Measurements from ENCODE around the gene LRRC8B. TPM values are rescaled to one million over a fixed set of nuclear protein-coding genes. Genes with fewer than 3 reads are reported as not detected.
"Not testable (repeated sequence)": the region's sequence is repeated elsewhere in the genome, so short reads cannot be mapped to it uniquely, and the experiment has no call there.

Gene LRRC8B
- total RNA-seq, 1 donor from 2014 or later, result 9.6 TPM

DNA sequence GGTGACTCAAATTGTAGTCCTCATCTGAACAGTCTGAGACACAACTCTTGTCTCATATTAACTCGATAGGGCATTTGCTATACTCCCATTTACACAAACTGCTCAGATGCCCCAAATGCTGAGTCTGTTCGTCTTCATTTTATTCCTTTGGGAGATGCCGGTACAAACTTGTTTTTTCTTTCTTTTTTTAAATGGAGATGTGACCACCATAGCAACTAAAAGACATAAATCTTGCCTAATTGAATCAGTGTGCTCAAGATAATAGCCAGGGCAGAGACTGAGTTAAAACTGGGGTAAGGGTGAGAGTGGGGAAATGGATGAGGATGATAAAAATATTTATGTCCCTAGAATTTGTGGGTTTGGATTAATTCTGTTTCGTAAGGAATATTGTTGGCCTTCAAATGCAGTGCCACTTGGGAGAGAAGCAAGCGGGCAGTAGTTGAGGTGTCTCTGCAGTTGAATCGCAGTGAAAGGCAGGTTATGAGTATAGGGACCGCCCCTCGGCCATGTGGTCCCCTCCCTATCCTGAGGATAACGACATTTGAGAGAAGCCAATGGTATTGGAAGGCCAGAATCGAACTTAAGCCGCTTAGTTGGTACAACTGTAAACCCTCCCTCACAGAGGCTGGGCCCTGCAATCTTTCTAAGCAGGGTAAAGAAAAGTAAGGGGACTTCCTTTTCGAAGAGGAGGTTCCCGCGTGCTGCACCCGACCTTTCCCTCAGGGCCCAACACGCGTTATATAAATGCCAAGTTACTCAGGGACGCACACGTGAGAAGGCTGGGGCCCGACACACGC lies 859 bp upstream of the LRRC8B start:
- no peak for DNase-seq (ENCODE audit: low spot score)

DNA sequence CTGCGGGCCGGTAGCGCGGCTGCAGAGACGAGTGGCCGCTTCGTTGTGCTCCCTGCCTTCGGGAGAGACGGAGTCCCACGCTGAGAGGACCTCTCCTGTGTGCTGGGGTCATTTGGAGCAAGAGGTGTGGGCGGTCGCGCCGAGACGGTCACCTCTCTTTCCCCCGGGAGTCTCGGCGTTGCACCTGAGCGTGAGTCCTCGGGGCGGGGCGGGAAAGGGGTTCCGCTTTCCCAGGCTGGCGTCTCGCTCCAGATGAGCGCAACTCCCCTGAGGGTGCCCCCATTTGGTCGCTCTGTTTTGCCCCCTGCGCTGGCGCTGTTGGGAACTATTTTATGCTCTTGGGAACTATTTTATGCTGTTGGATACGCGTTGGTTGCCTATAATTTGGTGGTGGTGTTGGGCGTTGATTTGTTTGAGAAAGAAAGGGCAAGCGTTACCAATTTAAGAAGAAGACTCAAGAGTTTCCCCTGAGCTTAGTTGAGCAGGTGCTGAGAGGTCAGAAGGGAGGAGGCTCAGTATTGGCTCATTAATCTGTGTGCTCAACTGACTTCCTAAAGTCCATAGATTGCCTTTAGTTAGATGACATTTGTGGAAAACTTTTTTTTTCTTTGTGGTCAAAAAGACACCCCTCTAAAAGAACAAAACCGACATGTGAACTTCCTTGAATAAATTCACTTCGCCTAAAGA lies 683 bp downstream of the LRRC8B start:
- no peak for DNase-seq (ENCODE audit: low spot score)

DNA sequence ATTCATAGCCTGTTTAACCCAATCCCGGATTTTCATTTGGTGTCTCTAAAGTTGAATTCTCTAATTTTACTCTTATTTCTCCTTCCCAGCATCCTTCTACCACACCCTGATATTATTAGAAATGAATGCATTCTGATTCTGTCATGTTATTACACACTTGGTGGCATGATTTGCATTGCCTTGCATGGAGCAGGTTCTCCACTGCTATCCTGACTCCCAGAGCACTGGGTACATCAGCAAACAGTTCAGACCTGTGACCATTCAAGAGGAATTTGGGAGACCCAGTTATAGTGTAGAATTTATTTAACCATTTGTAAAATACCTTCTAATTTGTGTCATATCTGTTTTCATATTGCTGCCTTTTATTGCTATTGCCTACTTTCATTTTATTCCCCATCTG lies 2.6 kb downstream of the LRRC8B start:
- DNase-seq (ENCODE audit: low spot score), result no peak

DNA sequence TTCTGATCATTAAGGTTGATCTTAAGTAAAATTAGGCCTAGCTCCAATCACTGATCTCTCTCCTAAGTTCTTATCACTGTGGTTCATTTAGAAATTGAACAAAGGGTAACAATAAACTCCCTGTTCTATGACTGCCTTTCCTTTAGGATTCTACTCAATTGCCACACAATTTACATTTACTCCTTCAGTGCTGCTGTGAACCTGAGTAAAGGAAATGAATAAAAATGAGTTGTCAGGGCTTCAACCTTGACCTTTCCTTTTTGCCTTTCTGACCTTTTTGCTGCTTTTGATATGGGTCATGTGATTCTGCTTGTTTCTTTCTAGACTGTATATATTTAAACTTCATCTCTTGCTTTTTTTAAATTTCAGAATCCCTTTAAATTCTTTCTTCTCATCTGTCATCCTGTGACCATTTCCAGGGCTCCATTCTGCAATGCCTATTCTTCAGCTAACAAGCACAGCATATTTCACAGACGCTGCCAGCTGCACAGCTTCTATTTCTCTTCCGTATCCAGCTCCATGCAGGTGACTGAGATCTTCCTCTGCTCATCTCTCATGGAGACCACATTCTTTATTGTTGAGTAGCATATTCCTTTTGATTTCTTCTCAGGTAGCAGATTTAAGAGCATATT lies 3.2 kb downstream of the LRRC8B start:
- DNase-seq (ENCODE audit: low spot score), result no peak

DNA sequence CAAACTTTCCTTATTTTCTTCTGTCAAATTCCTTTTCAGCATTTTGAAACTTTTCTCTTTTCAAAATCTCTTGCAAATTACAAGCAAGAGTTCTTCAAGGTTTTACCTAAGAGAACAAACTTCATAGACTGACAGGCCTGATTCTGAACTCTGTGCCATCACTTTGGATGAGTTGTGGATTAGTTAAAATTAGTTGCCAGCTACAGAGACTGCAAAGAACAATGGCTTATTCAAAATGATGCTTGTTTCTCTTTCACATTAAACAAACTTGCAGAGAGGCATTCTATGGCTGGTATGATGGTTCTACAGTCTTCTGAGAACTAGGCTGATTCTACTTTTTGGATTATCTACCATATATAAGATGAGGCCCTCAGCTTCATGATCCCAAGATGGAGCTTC lies 3.8 kb downstream of the LRRC8B start:
- no peak for DNase-seq (ENCODE audit: low spot score)

DNA sequence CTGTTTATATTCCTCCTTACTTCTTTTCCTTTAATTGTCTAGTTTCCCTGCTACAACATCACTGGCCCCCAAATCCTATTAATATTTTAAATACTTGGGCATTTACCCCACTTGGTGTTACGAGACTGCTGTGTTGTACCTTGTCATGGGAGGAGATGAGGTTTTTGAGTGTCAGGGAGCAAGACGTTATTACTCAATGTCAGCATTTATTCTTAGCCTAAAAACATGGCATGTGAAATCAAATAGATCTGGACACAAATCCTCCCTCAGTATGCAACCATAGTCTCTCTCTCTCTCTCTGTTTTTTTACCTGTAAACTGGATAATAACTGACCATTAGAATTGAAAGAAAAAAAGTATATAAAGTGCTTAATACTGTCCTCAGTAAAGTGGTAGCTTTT lies 4.6 kb downstream of the LRRC8B start:
- DNase-seq (ENCODE audit: low spot score), result no peak

DNA sequence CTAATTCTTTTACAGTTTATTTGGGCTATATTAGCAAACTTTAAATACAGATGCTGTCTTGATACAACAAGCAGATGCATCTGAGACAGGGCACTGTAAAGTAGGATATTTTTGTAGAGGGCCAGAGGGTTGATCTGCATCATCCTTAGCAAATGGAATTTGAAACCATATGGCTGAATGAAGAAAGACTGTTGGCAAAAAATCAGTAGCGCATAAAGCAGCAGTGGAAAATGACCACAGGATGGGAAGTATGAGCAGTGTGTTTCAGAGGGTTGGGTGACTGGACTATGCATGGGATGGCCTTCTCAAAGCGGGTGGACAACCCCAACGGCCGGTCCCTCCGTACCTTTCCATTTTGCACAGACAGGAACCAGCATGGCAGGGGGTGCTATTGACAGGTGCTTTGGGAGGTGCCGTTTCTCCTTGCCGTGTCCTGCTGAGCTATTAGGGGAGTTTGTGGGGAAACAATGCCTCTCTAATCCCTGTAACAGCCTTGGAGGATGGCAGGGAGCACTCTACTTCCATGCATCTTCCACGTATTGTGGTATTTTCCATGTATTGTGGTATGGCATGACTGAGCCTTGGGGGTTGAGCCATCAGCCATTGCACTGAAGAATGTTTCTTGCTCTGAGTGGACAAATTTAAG lies 5.9 kb downstream of the LRRC8B start:
- DNase-seq (ENCODE audit: low spot score), result no peak

DNA sequence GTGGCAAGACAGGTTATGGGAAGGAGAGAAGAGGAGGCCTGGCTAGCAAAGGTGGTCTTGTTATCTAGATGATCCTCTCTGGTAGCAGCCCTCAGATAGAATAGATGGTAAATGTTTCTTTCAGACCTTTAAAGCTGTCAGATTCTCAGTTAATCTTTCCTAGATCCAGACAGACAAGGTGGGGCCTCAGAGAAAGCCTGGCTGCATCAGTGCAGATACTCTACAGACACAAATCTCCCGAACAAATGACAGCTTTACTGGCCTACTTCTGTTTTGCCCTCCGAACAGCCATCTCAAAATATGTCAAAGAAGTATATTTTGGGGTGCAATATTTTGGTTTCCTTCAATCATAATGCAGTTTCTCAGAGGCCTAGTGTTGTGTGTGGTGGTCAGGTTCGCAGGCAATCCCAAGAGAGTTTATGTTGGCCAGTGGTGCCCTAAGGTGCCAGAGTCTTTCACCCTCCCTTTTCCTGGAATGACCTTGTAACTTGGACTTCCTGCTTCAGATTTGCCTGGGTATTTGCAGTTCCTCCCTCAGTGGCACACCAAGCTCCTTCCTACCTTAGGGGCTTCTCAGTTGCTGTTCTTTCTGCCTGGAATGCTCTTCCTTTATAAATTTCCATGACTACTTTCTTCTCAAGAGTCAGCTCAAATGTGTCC lies 7.0 kb downstream of the LRRC8B start:
- no peak for DNase-seq (ENCODE audit: low spot score)

DNA sequence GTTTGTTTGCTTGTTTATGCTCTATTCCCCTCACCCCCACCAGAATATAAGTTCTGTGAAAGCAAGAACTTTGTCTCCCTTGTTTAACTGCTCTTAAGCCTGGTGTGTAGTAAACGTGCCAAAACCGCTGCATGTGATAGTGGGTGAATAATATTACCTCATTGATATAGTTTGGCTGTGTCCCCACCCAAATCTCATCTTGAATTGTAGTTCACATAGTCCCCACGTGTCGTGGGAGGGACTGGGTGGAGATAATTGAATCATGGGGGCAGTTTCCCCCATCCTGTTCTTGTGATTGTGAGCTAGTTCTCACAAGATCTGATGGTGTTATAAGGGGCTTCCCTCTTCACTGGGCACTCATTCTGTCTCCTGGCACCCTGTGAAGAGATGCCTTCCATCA lies 7.6 kb downstream of the LRRC8B start:
- DNase-seq (ENCODE audit: low spot score), result no peak

DNA sequence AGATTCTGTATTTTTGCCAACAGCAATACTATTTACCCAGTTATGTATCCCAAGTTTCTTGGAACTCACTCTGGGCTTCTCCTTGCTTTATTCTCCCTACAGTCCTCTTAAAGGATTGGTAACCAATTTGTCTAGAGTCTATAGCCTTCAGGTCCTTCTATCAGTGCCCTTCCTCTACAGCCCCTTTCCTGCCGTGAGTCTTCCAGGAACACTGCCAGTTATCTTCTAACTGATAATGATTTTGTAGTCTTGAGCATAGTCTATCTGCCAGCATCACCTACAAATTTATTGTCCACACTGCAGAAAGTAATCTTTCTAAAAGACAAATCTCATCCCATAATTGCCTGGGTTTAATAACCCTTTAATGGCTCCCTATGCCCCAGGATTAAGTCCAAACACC lies 8.2 kb downstream of the LRRC8B start:
- no peak for DNase-seq (ENCODE audit: low spot score)

DNA sequence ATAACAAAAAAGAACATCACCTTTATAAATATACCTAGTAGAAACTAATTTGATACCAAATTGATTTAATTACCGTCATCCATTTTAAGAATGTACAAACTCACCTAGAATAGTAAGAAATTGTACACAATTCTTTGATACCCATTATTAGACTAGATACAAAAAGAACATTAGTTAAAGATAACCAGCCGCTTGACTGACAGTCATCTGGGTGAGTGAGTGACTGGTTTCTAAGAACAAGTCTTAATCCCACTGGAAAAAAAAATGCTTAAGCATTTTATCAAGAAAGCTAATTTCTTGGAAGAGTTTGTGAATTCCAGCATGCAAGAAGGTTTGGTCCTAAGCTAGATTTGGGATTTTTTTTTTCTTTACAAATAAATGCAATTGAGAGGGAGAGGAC lies 10.9 kb downstream of the LRRC8B start:
- DNase-seq (ENCODE audit: low spot score), result no peak

DNA sequence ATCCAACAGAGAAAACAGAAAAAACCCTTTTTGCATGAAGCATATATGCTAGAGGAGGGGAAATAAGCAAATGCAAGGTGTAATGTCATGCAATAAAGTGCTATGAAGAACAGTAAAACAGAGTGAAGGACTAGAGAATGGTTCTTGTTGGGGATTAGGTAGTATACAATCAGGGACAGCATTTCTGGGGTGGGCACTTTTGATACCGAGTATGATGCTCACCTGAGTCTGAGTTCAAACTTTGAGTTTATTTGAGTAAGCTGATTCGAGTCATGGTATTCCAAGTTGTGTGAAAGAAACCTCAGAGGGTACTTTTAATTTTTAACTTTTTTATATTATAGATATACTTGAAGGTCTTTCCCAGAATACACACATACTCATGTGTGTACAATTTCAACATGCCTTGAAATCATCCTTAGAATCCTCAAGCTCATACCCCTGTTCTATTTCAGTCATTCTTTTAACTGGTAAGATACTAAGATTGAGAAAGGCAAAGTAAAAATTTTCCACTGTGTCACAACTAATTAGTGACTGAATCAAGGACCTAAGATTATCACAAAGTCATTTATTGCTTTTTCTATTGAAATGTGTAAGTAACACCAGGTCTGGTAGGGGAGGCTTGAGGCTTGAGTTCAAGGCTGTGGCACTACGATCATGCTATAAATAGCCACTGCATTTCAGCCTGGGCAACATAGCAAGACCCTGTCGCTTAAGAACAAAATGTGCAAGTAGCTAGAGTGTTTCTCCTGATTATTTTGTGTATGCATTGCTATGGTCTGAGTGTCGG lies 12.1 kb downstream of the LRRC8B start:
- no peak for DNase-seq (ENCODE audit: low spot score)

DNA sequence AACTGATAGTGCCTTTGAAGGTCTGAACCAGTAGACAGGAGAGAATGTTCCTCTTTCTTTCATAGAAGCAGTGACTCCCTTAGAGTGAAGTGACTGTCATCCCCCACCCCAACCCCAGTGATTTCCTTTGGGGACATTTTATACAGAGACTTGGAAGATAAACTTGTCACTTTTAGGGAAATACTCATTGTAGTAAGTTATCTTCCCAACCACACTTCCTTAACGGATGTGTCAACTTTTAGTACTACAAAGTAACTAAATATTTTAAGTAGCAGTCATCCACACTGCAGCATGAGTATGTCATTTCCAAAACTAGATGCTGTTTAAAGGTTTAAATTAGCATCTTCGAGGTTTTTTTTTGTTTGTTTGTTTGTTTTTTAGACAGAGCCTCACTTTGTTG lies 13.7 kb downstream of the LRRC8B start:
- no peak for DNase-seq (ENCODE audit: low spot score)

DNA sequence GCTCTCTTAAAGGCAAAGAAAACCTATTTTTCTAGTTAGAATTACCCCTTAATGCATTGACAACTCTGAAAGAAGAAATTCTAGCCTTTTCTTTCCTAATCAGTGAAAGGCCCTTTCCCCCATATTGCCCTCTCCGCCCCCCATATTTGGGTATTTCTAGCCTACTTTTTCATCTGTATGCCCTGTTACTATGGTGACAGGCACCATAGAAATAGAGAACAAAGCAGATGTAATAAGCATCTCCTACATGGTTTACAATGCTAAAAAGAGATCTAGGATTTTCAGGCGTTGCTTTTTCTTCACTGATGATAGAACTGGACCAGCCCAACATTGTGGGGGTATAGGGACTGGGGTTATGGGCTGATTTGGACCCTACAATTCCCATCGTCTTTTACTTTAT lies 14.5 kb downstream of the LRRC8B start:
- DNase-seq (ENCODE audit: low spot score), result no peak

DNA sequence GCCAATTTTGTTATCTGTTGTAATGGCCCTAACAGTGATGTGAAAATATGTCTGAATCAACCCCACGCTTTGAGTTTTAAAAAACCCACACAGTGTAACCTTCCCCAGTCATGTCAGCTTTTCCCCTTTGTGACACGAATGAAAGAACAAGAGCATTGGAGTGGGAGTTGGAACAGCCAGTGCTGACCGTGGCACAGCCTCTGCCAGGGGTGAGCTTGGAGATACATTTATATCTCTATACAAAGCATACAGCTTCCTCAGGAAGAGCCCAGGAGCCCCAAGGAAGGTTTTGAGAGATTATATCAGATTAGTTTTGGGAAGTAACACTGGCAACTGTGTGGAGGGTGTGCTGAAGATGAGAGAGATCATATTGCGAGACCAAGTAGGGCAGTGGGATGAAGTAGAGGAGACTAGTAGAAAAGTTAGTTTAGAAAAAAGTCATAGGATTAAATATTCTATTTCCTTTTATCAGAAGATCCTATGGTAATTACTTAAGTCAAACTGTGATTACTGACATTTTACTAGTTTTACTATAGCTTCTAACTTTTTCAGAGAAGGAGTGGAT lies 15.9 kb downstream of the LRRC8B start:
- no peak for DNase-seq (ENCODE audit: low spot score)

DNA sequence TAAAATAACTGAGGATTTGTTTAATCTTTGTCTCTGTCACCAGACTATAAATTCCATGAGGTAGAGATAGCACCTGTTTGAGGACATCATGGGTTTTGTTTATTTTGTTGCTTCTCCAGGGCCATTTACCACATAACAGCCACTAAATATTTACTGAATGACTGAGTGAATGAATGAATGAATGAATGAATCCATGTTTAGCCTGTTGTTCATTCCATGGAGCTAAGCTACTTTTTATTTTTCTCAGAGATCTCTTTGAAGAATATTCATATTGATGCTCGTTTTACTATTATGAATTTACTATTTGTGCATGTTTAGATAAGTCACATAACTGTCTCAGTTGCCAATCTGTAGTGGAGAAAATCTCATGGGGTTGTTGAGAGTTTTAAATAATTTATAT lies 17.7 kb downstream of the LRRC8B start:
- DNase-seq (ENCODE audit: low spot score), result no peak

DNA sequence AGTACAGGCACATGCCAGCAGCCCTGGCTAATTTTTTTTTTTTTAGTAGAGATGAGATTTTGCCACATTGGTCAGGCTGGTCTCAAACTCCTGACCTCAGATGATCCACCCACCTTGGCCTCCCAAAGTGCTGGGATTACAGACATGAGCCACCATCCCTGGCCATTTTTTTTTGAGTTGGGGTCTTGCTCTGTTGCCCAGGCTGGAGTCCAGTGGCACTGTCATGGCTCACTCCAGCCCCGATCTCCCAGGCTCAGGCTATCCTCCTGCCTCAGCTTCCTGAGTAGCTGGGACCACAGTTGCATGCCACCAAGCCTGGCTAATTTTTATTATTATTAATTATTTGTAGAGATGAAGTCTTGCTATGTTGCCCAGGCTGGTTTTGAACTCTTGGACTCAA lies 19.0 kb downstream of the LRRC8B start:
- DNase-seq (ENCODE audit: low spot score), result not testable (repeated sequence)

DNA sequence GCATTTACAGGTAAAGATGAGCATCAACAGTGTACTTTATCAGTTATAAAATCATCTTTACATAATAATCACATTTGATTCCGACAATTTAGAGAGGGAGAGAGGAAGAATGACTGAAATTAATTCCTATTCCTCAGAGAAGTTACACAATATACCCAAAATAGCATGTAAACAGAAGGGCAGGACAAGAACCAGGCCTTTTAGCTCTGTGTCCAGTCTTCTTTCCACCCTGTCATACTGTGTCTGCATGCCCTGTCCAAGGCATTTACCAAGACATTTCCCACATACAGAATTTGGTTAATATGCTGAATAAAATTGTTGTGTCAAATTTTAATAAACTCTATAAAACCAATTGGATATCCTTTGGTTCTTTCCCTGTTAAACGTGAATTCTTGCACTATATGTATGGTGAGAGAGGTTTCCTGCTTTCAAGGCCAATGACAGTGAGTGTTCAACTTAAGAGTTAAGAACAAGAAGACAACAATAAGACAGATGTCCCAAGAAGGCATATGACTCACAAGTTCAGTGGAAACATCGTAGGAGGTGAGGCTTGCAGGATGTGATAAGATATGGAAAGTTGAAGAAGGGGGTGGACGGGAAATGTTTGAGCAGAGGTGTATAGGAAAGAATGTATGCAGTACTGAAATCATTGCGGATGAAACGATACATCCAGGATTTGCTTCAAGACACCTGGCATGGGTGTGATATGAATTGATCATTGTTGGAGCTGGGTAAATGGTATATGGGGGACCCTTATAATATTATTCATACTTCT lies 20.8 kb downstream of the LRRC8B start:
- no peak for DNase-seq (ENCODE audit: low spot score)

DNA sequence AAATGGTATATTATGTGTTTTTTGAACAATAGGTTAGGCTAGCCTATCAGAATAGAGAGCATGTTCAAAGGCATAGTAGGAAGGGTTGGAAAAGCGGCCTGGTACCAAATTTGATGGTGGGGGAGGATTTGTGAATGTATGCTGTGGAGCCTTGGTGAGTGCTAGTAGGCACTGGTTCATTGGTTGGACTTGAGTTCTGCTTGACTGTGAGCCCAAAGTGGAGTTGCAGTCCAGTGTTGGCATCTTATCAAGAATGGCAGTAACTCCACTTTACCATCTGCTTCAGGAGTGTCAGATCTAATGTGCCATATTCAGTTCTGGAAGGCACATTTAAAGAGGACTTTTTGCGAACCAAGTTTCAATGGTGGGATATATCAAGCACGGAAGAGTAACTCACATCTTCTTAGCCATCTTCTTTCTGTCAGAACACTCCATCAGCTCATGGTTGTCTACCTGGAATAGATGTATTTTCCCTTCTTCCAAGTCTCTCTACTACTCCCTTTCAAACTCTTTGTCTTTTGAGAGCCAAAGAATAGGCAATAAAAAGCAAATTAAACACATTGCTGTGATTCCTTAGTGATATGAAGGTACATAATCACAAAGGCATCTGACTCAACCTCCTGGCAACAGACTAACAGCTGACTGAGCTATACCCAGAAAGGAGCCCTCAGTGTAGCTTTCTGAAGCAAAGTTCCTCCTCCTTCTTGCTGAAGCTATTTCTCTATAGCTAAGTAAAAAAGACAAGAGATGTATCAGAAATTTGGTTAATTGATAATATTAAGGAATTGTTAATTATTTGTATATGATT lies 21.7 kb downstream of the LRRC8B start:
- DNase-seq (ENCODE audit: low spot score), result no peak

Measured in mesenteric fat pad (tissue), 1 donor.